Endodermal cell (in vitro differentiated cells): Measurements from ENCODE around the gene PPP2R2B. TPM values are rescaled to one million over a fixed set of nuclear protein-coding genes. Genes with fewer than 3 reads are reported as not detected.

Experiments
- DNase-seq: peaks from one replicate; pipeline ENCODE4 v3.0.0-alpha.2; 2017
- H3K27ac ChIP-seq: 2 replicates; pipeline ENCODE4 v1.5.1; 2013; ENCODE audit warnings: mild to moderate bottlenecking, low read depth, low read length, moderate library complexity
- H3K27me3 ChIP-seq: 2 replicates; pipeline ENCODE4 v1.6.1; 2013; ENCODE audit warnings: mild to moderate bottlenecking, low read length, moderate library complexity; ENCODE audit not compliant: insufficient read depth, control insufficient read depth, poor library complexity, severe bottlenecking
- H3K36me3 ChIP-seq: 2 replicates; pipeline ENCODE4 v1.7.0; 2013; ENCODE audit warnings: mild to moderate bottlenecking, low read length, moderate library complexity; ENCODE audit not compliant: control insufficient read depth, insufficient read depth
- H3K4me1 ChIP-seq: one replicate; pipeline ENCODE4 v1.7.0; 2013; ENCODE audit warnings: low read length; ENCODE audit not compliant: control insufficient read depth, insufficient read depth
- H3K4me3 ChIP-seq: 2 replicates; pipeline ENCODE4 v1.5.1; 2013; ENCODE audit warnings: mild to moderate bottlenecking, low read length, moderate library complexity
- H3K9ac ChIP-seq: 2 replicates; pipeline ENCODE4 v1.6.1; 2013; ENCODE audit warnings: mild to moderate bottlenecking, low read length, moderate library complexity; ENCODE audit not compliant: poor library complexity, severe bottlenecking; ENCODE audit errors: extremely low read depth
- H3K9me3 ChIP-seq: 2 replicates; pipeline ENCODE4 v1.6.1; 2013; ENCODE audit warnings: mild to moderate bottlenecking, low read length, moderate library complexity; ENCODE audit not compliant: control insufficient read depth
- H3K27ac Mint-ChIP-seq: 2 replicates; pipeline ENCODE4 v1.8.0; 2020; ENCODE audit warnings: mixed read lengths
- H3K27me3 Mint-ChIP-seq: 2 replicates; pipeline ENCODE4 v1.8.0; 2021; ENCODE audit warnings: mild to moderate bottlenecking, mixed read lengths; ENCODE audit not compliant: insufficient read depth
- H3K36me3 Mint-ChIP-seq: 2 replicates; pipeline ENCODE4 v1.8.0; 2020; ENCODE audit warnings: low read depth, mixed read lengths
- H3K4me1 Mint-ChIP-seq: 2 replicates; pipeline ENCODE4 v1.8.0; 2020; ENCODE audit warnings: mixed read lengths
- H3K4me3 Mint-ChIP-seq: 2 replicates; pipeline ENCODE4 v1.8.0; 2020; ENCODE audit warnings: mild to moderate bottlenecking, moderate library complexity, mixed read lengths
- H3K9me3 Mint-ChIP-seq: 2 replicates; pipeline ENCODE4 v1.8.0; 2020; ENCODE audit warnings: mild to moderate bottlenecking, mixed read lengths
- CTCF ChIP-seq: fragments of 200-600 bp; sonication (generic); conservative IDR thresholded peaks from 2 replicates; pipeline ENCODE4 v1.5.0; 2021; ENCODE audit warnings: antibody characterized with exemption, mild to moderate bottlenecking
- WGBS, 2 experiments: methylation state at CpG; one replicate each; pipeline versions ENCODE4 v1.1.5 to v1.1.7; 2013; ENCODE audit warnings: missing lambda C conversion rate in 2 of 2, mixed read lengths in 1 of 2; ENCODE audit not compliant: insufficient coverage in 1 of 2, insufficient read length in 1 of 2; 5-methylcytosine and 5-hydroxymethylcytosine counted together
- total RNA-seq, 2 donors: library from RNA; stranded (reverse); fragmentation: NEBNext Ultra II Directional in 1 of 2; extraction: Animal tissue kit (Norgen Biotek cat#: 25700) in 1 of 2; gene quantifications; 2 replicates in 1 of 2; 3 replicates in 1 of 2; pipeline ENCODE4 v1.2.1, GENCODE V29; 2021

Gene PPP2R2B
- total RNA-seq, 2 donors from 2014 or later = 3.3 to 8.0 TPM

GRCh38 chr5:146653560-146653959 lies 225.0 kb downstream of the PPP2R2B start:
- Histone ChIP-seq H3K9me3 (no peaks in the 10 kb centered on the region), H3K36me3 (no peaks in the 10 kb centered on the region), H3K27me3 (no peaks in the 10 kb centered on the region), H3K4me1 (no peaks in the 10 kb centered on the region), H3K9ac (no peak overlapping the region), H3K27ac (no peak overlapping the region), H3K4me3 (no peak overlapping the region)
- Mint-ChIP-seq H3K27me3 (no peaks in the 10 kb centered on the region), H3K9me3 (no peaks in the 10 kb centered on the region), H3K4me3 (no peak overlapping the region), H3K27ac (no peak overlapping the region), H3K4me1 (no peaks in the 10 kb centered on the region), H3K36me3 (no peaks in the 10 kb centered on the region)
- TF ChIP-seq CTCF = no peak
- no peak for DNase-seq
- 89 to 96% methylated on average over 5 to 7 of the region's 7 CpGs for WGBS, 2 experiments

DNA sequence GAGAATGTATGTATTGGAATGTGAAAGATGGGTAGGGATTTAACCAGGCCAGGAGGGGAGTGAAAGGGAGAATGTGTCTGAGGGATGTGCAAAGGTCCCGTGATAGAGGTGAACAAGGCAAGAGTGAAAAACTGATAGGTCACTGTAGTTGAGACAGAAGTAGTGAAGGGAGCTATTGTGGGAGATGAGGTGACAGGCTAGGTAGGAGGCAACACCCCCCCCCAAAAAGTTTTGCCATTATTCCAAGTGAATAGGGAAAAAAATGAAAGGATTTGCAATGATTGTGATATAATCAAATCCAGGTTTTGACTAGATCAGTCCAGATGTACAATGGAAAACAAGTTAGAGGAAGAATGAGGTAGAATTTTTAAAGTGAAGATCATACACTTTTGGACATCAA lies 226.0 kb downstream of the PPP2R2B start:
- WGBS, 2 experiments = 90 to 94% methylated on average over 1 of the region's 1 CpG
- DNase-seq = no peak
- Histone ChIP-seq H3K27me3 (no peaks in the 10 kb centered on the region), H3K9ac (no peak overlapping the region), H3K27ac (no peak overlapping the region), H3K4me1 (no peaks in the 10 kb centered on the region), H3K4me3 (no peak overlapping the region), H3K36me3 (no peaks in the 10 kb centered on the region), H3K9me3 (no peaks in the 10 kb centered on the region)
- Mint-ChIP-seq H3K4me1 (no peaks in the 10 kb centered on the region), H3K4me3 (no peak overlapping the region), H3K9me3 (no peaks in the 10 kb centered on the region), H3K27me3 (no peaks in the 10 kb centered on the region), H3K36me3 (no peaks in the 10 kb centered on the region), H3K27ac (no peak overlapping the region)
- no peak for TF ChIP-seq CTCF

GRCh38 chr5:146647656-146648199 lies 230.8 kb downstream of the PPP2R2B start:
- H3K4me1 Mint-ChIP-seq = no peaks in the 10 kb centered on the region
- no peaks in the 10 kb centered on the region for H3K9me3 ChIP-seq
- WGBS, 2 experiments = 77 to 89% methylated on average over 2 to 3 of the region's 3 CpGs
- no peaks in the 10 kb centered on the region for H3K4me1 ChIP-seq
- no peak for TF ChIP-seq CTCF
- no peak overlapping the region for H3K9ac ChIP-seq
- H3K27ac ChIP-seq = no peak overlapping the region
- no peaks in the 10 kb centered on the region for H3K36me3 Mint-ChIP-seq
- H3K27me3 ChIP-seq = peaks cover under 1% of the 10 kb centered on the region
- H3K4me3 Mint-ChIP-seq = no peak overlapping the region
- no peaks in the 10 kb centered on the region for H3K36me3 ChIP-seq
- no peak overlapping the region for H3K27ac Mint-ChIP-seq
- DNase-seq = no peak
- no peaks in the 10 kb centered on the region for H3K27me3 Mint-ChIP-seq
- no peaks in the 10 kb centered on the region for H3K9me3 Mint-ChIP-seq
- no peak overlapping the region for H3K4me3 ChIP-seq
